H1 (cell line): ENCODE measurements around the gene MIR17HG. TPM values are rescaled to one million over a fixed set of nuclear protein-coding genes. Genes with fewer than 3 reads are reported as not detected.

Source experiments
- CHD2 ChIP-seq: IDR thresholded peaks from 2 replicates; pipeline ENCODE4 v1.6.1; 2012; ENCODE audit warnings: low read length, improper control_type of control experiment
- EGR1 ChIP-seq: IDR thresholded peaks from 2 replicates; pipeline ENCODE4 v1.6.1; 2011; ENCODE audit warnings: low read depth, low read length, borderline replicate concordance
- GTF2F1 ChIP-seq: IDR thresholded peaks from 2 replicates; pipeline ENCODE4 v1.6.1; 2012; ENCODE audit warnings: low read depth, low read length, improper control_type of control experiment, borderline replicate concordance
- HDAC2 ChIP-seq, 2 experiments: fragments of 300-600 bp in 1 of 2; sonication (generic) in 1 of 2; IDR thresholded peaks; 2 replicates each; pipeline ENCODE4 v1.6.1; 2011 to 2012; ENCODE audit warnings: low read depth in 2 of 2, low read length in 2 of 2, mild to moderate bottlenecking in 2 of 2, moderate library complexity in 2 of 2, borderline replicate concordance in 1 of 2, inconsistent platforms in 1 of 2
- MAX ChIP-seq: IDR thresholded peaks from 2 replicates; pipeline ENCODE4 v1.6.1; 2012; ENCODE audit warnings: inconsistent platforms
- PHF8 ChIP-seq: fragments of 200-600 bp; sonication (generic); conservative IDR thresholded peaks from 2 replicates; pipeline ENCODE4 v1.7.1; 2012; ENCODE audit warnings: low read depth, mild to moderate bottlenecking, inconsistent platforms, low read length, moderate library complexity
- POLR2A ChIP-seq, 2 experiments: IDR thresholded peaks; 1 replicate in 1 of 2; 2 replicates in 1 of 2; pipeline ENCODE4 v1.6.1; 2011; ENCODE audit warnings: low read depth in 2 of 2, low read length in 2 of 2, mild to moderate bottlenecking in 2 of 2; ENCODE audit errors: control extremely low read depth in 1 of 2
- POLR2AphosphoS5 ChIP-seq: IDR thresholded peaks from 2 replicates; pipeline ENCODE4 v1.6.1; 2011; ENCODE audit warnings: low read depth, low read length
- SAP30 ChIP-seq: fragments of 300-600 bp; sonication (generic); IDR thresholded peaks from 2 replicates; pipeline ENCODE4 v1.7.1; 2012; ENCODE audit warnings: low read length, moderate library complexity, mild to moderate bottlenecking, inconsistent platforms; ENCODE audit not compliant: insufficient read depth, insufficient replicate concordance
- SIN3A ChIP-seq, 2 experiments: IDR thresholded peaks in 1 of 2; conservative IDR thresholded peaks in 1 of 2; 2 replicates each; pipeline ENCODE4 v1.6.1; 2011 to 2012; ENCODE audit warnings: low read length in 2 of 2, improper control_type of control experiment in 1 of 2, low read depth in 1 of 2, mild to moderate bottlenecking in 1 of 2
- SUZ12 ChIP-seq: fragments of 200-600 bp; sonication (generic); IDR thresholded peaks from 2 replicates; pipeline ENCODE4 v1.6.1; 2012; ENCODE audit warnings: mild to moderate bottlenecking, inconsistent platforms, low read length, moderate library complexity, mixed read lengths
- polyA plus RNA-seq, 7 experiments: library from polyadenylated mRNA; depleted of rRNA in 3 of 7; stranded (reverse) in 5 of 7; unstranded in 2 of 7; fragments of >200 nt in 5 of 7; fragments of 200-250 nt in 2 of 7; gene quantifications; 1 replicate in 5 of 7; 2 replicates in 1 of 7; 4 replicates in 1 of 7; pipeline versions ENCODE4 v1.2.1 to v1.2.3, GENCODE V29; 2011 to 2013; ENCODE audit warnings: missing spikeins in 2 of 7, mixed read lengths in 2 of 7
- total RNA-seq: library from RNA; stranded (reverse); fragmentation: NEBNext Ultra II Directional; extraction: Animal tissue kit (Norgen Biotek cat#: 25700); gene quantifications from 2 replicates; pipeline ENCODE4 v1.2.1, GENCODE V29; 2021
- TF ChIP-seq, protein P1 (sequence below): IDR thresholded peaks from 2 replicates; pipeline ENCODE4 v1.6.1; 2012; ENCODE audit warnings: inconsistent platforms

The MIR17HG gene
- total and polyA plus RNA-seq, 2 of the 8 experiments (the other 6 are each of a cell fraction or from before 2014, with no cell fraction given) = 11.5 to 36.9 TPM

DNA sequence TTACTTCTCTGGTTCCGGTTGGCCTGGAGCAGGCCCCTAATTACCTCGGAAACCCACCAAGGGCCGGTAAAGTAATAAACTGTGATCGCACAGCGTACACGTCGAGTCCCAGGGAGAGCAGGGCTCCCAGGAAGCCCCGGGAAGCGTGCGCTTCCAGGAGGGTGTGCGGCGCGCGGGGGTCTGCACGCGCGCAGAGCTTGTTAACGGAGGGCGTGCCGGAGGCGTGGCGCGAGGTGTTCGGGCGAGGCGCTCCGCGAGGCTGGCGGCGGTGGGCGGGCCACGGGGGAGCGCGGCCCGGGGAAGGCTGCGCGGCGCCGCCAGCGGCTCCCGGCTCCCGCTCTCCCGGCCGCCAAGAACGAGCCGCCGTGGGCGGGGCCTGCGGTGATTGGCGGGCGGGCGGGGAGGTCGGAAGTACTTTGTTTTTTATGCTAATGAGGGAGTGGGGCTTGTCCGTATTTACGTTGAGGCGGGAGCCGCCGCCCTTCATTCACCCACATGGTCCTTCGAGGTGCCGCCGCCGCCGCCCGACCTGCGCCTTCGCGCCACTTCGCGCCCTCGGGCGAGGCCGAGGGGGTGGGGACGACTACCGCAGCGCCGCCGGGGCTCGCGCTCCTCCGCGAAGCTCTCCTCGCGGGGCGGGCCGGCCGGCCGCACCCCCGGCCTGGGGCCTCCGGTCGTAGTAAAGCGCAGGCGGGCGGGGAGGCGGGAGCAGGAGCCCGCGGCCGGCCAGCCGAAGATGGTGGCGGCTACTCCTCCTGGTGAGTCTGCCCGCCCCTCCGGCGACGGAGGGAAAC, at the start of gene MIR17HG (continued):
- TF ChIP-seq, protein P1, sequence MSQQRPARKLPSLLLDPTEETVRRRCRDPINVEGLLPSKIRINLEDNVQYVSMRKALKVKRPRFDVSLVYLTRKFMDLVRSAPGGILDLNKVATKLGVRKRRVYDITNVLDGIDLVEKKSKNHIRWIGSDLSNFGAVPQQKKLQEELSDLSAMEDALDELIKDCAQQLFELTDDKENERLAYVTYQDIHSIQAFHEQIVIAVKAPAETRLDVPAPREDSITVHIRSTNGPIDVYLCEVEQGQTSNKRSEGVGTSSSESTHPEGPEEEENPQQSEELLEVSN = peak; percentile 74; the same call in 1 of the 2 replicates
- TF ChIP-seq SAP30 (no peak), POLR2AphosphoS5 (peak; percentile 99), EGR1 (peak; percentile 2; the same call in 1 of the 2 replicates), PHF8 (peak; percentile 85; the same call in 1 of the 2 replicates), HDAC2 (IDR thresholded peaks at IDR 0.05; ENCODE audit: borderline replicate concordance in 1 of 2, low read depth in 2 of 2, low read length in 2 of 2) (peak in 1 of 2 experiments; percentile 74; a peak in 2 of 4 replicates), CHD2 (no peak), MAX (peak; percentile 82), SUZ12 (no peak), POLR2A (IDR thresholded peaks at IDR 0.05; ENCODE audit: control extremely low read depth in 1 of 2, low read depth in 2 of 2, low read length in 2 of 2) (peak; percentile 97 to 98), GTF2F1 (peak; percentile 93), SIN3A (conservative IDR thresholded peaks at IDR 0.05 in 1 of 2, IDR thresholded peaks at IDR 0.05 in 1 of 2; ENCODE audit: low read depth in 1 of 2, low read length in 2 of 2) (peak in 1 of 2 experiments; percentile 16; a peak in 1 of 4 replicates)
